ENCODE measurements around the gene BSG. TPM values are rescaled to one million over a fixed set of nuclear protein-coding genes. Genes with fewer than 3 reads are reported as not detected.

BSG gene
- total RNA-seq, 4 donors from 2014 or later: 313 to 793 (median 445) TPM

- TF ChIP-seq CTCF (IDR thresholded peaks at IDR 0.05; ENCODE audit: low read depth): no peak
These were observed 30.1 kb upstream of the BSG start for GRCh38 chr19:542173-542866.

- TF ChIP-seq CTCF (IDR thresholded peaks at IDR 0.05; ENCODE audit: low read depth): no peak
These were observed 28.3 kb upstream of the BSG start, which contains the start of gene GZMM for GRCh38 chr19:543910-544608. Gene GZMM, plus strand, starts transcription at chr19:544053. Its CDS starts 19 bp downstream, at chr19:544072.

GRCh38 chr19:547117-547516 lies 25.3 kb upstream of the BSG start:
- no peak for TF ChIP-seq CTCF (IDR thresholded peaks at IDR 0.05; ENCODE audit: low read depth)

- no peak for TF ChIP-seq CTCF (IDR thresholded peaks at IDR 0.05; ENCODE audit: low read depth)
These were observed 24.3 kb upstream of the BSG start for GRCh38 chr19:547836-548720.

- no peak for TF ChIP-seq CTCF (IDR thresholded peaks at IDR 0.05; ENCODE audit: low read depth)
These were observed 23.2 kb upstream of the BSG start for GRCh38 chr19:548886-549830.

GRCh38 chr19:554817-555216 lies 17.6 kb upstream of the BSG start:
- TF ChIP-seq CTCF (IDR thresholded peaks at IDR 0.05; ENCODE audit: low read depth): no peak

Measured in subcutaneous adipose tissue (tissue), 4 donors.